HL-60 (cell line): Measurements from ENCODE around the gene NEGR1.

Experiments used
- DNase-seq, 2 experiments: peaks; one replicate each; pipeline ENCODE4 v3.0.0-alpha.2; 2010 to 2020; ENCODE audit warnings: low read depth in 1 of 2, low spot score in 1 of 2
- H3K27ac ChIP-seq: fragments of 250-450 bp; sonication (Bioruptor Pico); replicated peaks from 2 replicates; pipeline ENCODE4 v1.5.1; 2020; ENCODE audit warnings: mild to moderate bottlenecking, moderate library complexity
- H3K27me3 ChIP-seq: fragments of 250-450 bp; sonication (Bioruptor Pico); 2 replicates; pipeline ENCODE4 v1.5.1; 2021; ENCODE audit warnings: mild to moderate bottlenecking, moderate library complexity; ENCODE audit not compliant: insufficient read depth, poor library complexity, severe bottlenecking
- H3K4me3 ChIP-seq: replicated peaks from 2 replicates; pipeline ENCODE4 v1.5.1; 2011; ENCODE audit warnings: mild to moderate bottlenecking, control low read depth, low read length; ENCODE audit not compliant: insufficient read depth
- GABPA ChIP-seq: IDR thresholded peaks from 2 replicates; pipeline ENCODE4 v1.6.1; 2012; ENCODE audit warnings: low read depth
- POLR2AphosphoS5 ChIP-seq: IDR thresholded peaks from 2 replicates; pipeline ENCODE4 v1.6.1; 2012; ENCODE audit warnings: low read depth
- SPI1 ChIP-seq: IDR thresholded peaks from 2 replicates; pipeline ENCODE4 v1.6.1; 2012; ENCODE audit warnings: low read depth, mild to moderate bottlenecking, borderline replicate concordance
- TF ChIP-seq, protein P1 (sequence below): IDR thresholded peaks from one replicate; pipeline ENCODE4 v1.5.1; 2011; ENCODE audit warnings: low read length, control low read depth, inconsistent platforms; ENCODE audit not compliant: insufficient read depth
- TF ChIP-seq, protein P2 (sequence below): IDR thresholded peaks from 2 replicates; pipeline ENCODE4 v1.6.1; 2012; ENCODE audit warnings: low read depth; ENCODE audit not compliant: insufficient replicate concordance

Gene NEGR1

DNA sequence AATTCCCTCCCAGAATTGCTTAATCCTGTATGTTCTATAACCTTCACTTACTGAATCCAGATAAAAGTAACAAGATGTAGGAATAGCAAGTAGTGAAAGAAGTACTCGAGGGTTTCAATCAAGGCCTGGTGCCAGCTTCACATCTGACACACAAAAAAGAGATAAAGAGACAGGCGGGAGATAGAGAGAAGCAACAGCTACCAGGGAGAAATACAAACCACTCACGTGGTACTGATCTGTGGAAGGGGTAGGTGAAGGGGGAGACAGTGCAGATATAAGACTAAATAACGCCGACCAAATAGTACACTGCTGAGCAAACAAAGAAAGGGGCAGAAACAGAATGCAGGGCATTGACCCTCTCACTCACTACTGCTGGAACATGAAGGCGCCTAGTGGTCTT, 295.2 kb downstream of the NEGR1 start:
- TF ChIP-seq, protein P1, sequence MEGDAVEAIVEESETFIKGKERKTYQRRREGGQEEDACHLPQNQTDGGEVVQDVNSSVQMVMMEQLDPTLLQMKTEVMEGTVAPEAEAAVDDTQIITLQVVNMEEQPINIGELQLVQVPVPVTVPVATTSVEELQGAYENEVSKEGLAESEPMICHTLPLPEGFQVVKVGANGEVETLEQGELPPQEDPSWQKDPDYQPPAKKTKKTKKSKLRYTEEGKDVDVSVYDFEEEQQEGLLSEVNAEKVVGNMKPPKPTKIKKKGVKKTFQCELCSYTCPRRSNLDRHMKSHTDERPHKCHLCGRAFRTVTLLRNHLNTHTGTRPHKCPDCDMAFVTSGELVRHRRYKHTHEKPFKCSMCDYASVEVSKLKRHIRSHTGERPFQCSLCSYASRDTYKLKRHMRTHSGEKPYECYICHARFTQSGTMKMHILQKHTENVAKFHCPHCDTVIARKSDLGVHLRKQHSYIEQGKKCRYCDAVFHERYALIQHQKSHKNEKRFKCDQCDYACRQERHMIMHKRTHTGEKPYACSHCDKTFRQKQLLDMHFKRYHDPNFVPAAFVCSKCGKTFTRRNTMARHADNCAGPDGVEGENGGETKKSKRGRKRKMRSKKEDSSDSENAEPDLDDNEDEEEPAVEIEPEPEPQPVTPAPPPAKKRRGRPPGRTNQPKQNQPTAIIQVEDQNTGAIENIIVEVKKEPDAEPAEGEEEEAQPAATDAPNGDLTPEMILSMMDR: no peak
- TF ChIP-seq GABPA (no peak), POLR2AphosphoS5 (no peak), SPI1 (no peak)
- TF ChIP-seq, protein P2, sequence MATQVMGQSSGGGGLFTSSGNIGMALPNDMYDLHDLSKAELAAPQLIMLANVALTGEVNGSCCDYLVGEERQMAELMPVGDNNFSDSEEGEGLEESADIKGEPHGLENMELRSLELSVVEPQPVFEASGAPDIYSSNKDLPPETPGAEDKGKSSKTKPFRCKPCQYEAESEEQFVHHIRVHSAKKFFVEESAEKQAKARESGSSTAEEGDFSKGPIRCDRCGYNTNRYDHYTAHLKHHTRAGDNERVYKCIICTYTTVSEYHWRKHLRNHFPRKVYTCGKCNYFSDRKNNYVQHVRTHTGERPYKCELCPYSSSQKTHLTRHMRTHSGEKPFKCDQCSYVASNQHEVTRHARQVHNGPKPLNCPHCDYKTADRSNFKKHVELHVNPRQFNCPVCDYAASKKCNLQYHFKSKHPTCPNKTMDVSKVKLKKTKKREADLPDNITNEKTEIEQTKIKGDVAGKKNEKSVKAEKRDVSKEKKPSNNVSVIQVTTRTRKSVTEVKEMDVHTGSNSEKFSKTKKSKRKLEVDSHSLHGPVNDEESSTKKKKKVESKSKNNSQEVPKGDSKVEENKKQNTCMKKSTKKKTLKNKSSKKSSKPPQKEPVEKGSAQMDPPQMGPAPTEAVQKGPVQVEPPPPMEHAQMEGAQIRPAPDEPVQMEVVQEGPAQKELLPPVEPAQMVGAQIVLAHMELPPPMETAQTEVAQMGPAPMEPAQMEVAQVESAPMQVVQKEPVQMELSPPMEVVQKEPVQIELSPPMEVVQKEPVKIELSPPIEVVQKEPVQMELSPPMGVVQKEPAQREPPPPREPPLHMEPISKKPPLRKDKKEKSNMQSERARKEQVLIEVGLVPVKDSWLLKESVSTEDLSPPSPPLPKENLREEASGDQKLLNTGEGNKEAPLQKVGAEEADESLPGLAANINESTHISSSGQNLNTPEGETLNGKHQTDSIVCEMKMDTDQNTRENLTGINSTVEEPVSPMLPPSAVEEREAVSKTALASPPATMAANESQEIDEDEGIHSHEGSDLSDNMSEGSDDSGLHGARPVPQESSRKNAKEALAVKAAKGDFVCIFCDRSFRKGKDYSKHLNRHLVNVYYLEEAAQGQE: no peak
- no peak overlapping the region for H3K27ac ChIP-seq
- no peak for DNase-seq
- no peak overlapping the region for H3K4me3 ChIP-seq
- no peaks in the 10 kb centered on the region for H3K27me3 ChIP-seq

DNA sequence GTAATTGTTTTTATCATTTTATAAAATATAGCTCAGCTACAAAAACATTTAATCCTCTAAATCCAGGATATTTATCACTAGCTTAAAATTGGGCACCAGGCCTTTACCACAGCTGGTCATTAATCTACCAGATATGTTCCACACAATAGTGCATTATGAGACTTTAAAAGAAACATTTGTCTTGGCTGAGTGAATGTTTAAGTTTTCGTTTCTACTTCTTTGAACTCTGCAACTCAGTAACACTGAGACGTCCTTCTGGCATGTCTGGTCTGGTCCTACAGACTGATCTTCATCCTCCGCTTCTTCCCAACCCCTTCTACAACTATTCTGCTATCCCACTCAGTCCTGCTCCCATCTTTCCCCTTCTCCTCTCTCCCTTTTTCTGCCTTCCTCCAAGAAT, 296.2 kb downstream of the NEGR1 start:
- Histone ChIP-seq H3K27me3 (no peaks in the 10 kb centered on the region), H3K4me3 (no peak overlapping the region), H3K27ac (no peak overlapping the region)
- TF ChIP-seq SPI1: no peak
- TF ChIP-seq GABPA: no peak
- TF ChIP-seq POLR2AphosphoS5: no peak
- TF ChIP-seq, protein P1: no peak
- TF ChIP-seq, protein P2: no peak
- DNase-seq: no peak

DNA sequence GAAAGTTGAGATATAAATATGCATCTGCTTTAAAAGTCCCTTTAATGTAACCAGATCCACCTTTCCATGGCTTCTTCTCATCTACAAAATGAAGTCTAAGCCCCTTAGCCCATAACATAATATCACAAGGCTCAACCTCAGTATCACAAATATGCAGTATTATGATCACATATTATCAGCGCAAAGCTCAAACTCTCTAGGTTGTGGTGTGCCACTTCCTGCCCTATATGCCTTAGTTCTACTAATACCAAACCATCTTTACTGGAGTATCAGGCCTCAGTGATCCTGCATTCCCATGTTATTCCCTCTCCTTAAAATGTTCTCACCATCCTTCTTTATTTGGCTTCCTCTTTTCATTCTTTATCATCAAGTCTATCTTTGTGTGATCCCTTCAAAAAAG, 301.8 kb downstream of the NEGR1 start:
- Histone ChIP-seq H3K27me3 (no peaks in the 10 kb centered on the region), H3K27ac (no peak overlapping the region), H3K4me3 (no peak overlapping the region)
- DNase-seq: no peak
- TF ChIP-seq, protein P1: no peak
- no peak for TF ChIP-seq POLR2AphosphoS5
- TF ChIP-seq GABPA: no peak
- no peak for TF ChIP-seq SPI1
- TF ChIP-seq, protein P2: no peak
